WTC11 (cell line): ENCODE data around the gene GOLPH3. TPM values are rescaled to one million over a fixed set of nuclear protein-coding genes. Genes with fewer than 3 reads are reported as not detected.

ENCODE experiments used
- ATAC-seq: fragments of 200-7000 bp; cut with Tn5 transposase; 2 replicates; pipeline ENCODE4 v1.10.0; 2021; ENCODE audit warnings: mild to moderate bottlenecking, moderate library complexity
- CTCF ChIA-PET: fragments of 300-600 bp; sonication (Branson Sonifier 250); formaldehyde crosslinking; loops from one replicate; lab custom pipeline; 2021; ENCODE audit warnings: antibody characterized with exemption; lab: Charles Lee
- POLR2A ChIA-PET: fragments of 350-600 bp; sonication (Branson Sonifier 250); formaldehyde crosslinking; loops from one replicate; lab custom pipeline; 2021; ENCODE audit warnings: antibody characterized with exemption; lab: Charles Lee
- DNase-seq: peaks from one replicate; pipeline ENCODE4 v3.0.0; 2021; ENCODE audit warnings: low spot score
- H3K27ac Mint-ChIP-seq: 2 replicates; pipeline ENCODE4 v1.8.0; 2021; ENCODE audit warnings: mixed read lengths
- H3K27me3 Mint-ChIP-seq: 2 replicates; pipeline ENCODE4 v1.8.0; 2021; ENCODE audit warnings: low read depth, mild to moderate bottlenecking, moderate library complexity, mixed read lengths
- H3K36me3 Mint-ChIP-seq: 2 replicates; pipeline ENCODE4 v1.8.0; 2021; ENCODE audit warnings: mixed read lengths
- H3K4me1 Mint-ChIP-seq: 2 replicates; pipeline ENCODE4 v1.8.0; 2022; ENCODE audit warnings: mixed read lengths
- H3K4me3 Mint-ChIP-seq: 2 replicates; pipeline ENCODE4 v1.8.0; 2021; ENCODE audit warnings: mild to moderate bottlenecking, moderate library complexity, mixed read lengths
- H3K9me3 Mint-ChIP-seq: 2 replicates; pipeline ENCODE4 v1.8.0; 2021; ENCODE audit warnings: mixed read lengths
- ATF3 ChIP-seq: sonication (generic); formaldehyde crosslinking; conservative IDR thresholded peaks from 2 replicates; pipeline ENCODE4 v1.8.1; 2022; ENCODE audit warnings: mild to moderate bottlenecking, missing genetic modification reagents
- CREM ChIP-seq: sonication (generic); formaldehyde crosslinking; IDR thresholded peaks from 2 replicates; pipeline ENCODE4 v1.8.1; 2022; ENCODE audit warnings: mild to moderate bottlenecking, missing genetic modification reagents, moderate library complexity
- E2F1 ChIP-seq: sonication (generic); formaldehyde crosslinking; IDR thresholded peaks from 2 replicates; pipeline ENCODE4 v1.8.0; 2022; ENCODE audit warnings: mild to moderate bottlenecking, missing genetic modification reagents
- FOXK1 ChIP-seq: sonication (generic); formaldehyde crosslinking; IDR thresholded peaks from 2 replicates; pipeline ENCODE4 v1.8.0; 2022; ENCODE audit warnings: mild to moderate bottlenecking, moderate library complexity, missing genetic modification reagents
- HMGXB4 ChIP-seq: sonication (generic); formaldehyde crosslinking; IDR thresholded peaks from 2 replicates; pipeline ENCODE4 v1.8.1; 2023; ENCODE audit warnings: mild to moderate bottlenecking, moderate library complexity, missing genetic modification reagents
- IRF1 ChIP-seq: sonication (generic); formaldehyde crosslinking; IDR thresholded peaks from 2 replicates; pipeline ENCODE4 v1.8.0; 2023; ENCODE audit warnings: missing genetic modification reagents
- JUN ChIP-seq: sonication (generic); formaldehyde crosslinking; IDR thresholded peaks from 2 replicates; pipeline ENCODE4 v1.8.0; 2023; ENCODE audit warnings: mild to moderate bottlenecking, missing genetic modification reagents
- MAX ChIP-seq: sonication (generic); formaldehyde crosslinking; IDR thresholded peaks from 2 replicates; pipeline ENCODE4 v1.8.0; 2022; ENCODE audit warnings: mild to moderate bottlenecking, missing genetic modification reagents
- NFE2L1 ChIP-seq: sonication (generic); formaldehyde crosslinking; IDR thresholded peaks from 2 replicates; pipeline ENCODE4 v1.8.1; 2023; ENCODE audit warnings: missing genetic modification reagents
- NR2C2 ChIP-seq: sonication (generic); formaldehyde crosslinking; IDR thresholded peaks from 2 replicates; pipeline ENCODE4 v1.8.0; 2022; ENCODE audit warnings: mild to moderate bottlenecking, missing genetic modification reagents
- PRRX2 ChIP-seq: fragments of 250-450 bp; sonication (Bioruptor Pico); IDR thresholded peaks from 2 replicates; pipeline ENCODE4 v1.8.0; 2021; ENCODE audit warnings: mild to moderate bottlenecking
- SOX15 ChIP-seq: fragments of 250-450 bp; sonication (Bioruptor Pico); IDR thresholded peaks from 2 replicates; pipeline ENCODE4 v1.9.0; 2021; ENCODE audit warnings: mild to moderate bottlenecking
- TEAD1 ChIP-seq: sonication (generic); formaldehyde crosslinking; IDR thresholded peaks from 2 replicates; pipeline ENCODE4 v1.8.0; 2022; ENCODE audit warnings: mild to moderate bottlenecking, missing genetic modification reagents
- TEAD4 ChIP-seq: sonication (generic); formaldehyde crosslinking; IDR thresholded peaks from 2 replicates; pipeline ENCODE4 v1.8.0; 2022; ENCODE audit warnings: mild to moderate bottlenecking, missing genetic modification reagents
- USF2 ChIP-seq: sonication (generic); formaldehyde crosslinking; IDR thresholded peaks from 2 replicates; pipeline ENCODE4 v1.8.1; 2023; ENCODE audit warnings: mild to moderate bottlenecking, missing genetic modification reagents, moderate library complexity
- ZMAT4 ChIP-seq: fragments of 250-450 bp; sonication (Bioruptor Pico); IDR thresholded peaks from 2 replicates; pipeline ENCODE4 v1.9.0; 2021; ENCODE audit warnings: mild to moderate bottlenecking
- ZNF263 ChIP-seq: sonication (generic); formaldehyde crosslinking; IDR thresholded peaks from 2 replicates; pipeline ENCODE4 v1.8.1; 2022; ENCODE audit warnings: low read depth, mild to moderate bottlenecking, moderate library complexity, missing genetic modification reagents
- ZNF396 ChIP-seq: fragments of 250-450 bp; sonication (Bioruptor Pico); IDR thresholded peaks from 2 replicates; pipeline ENCODE4 v1.8.0; 2021; ENCODE audit warnings: mild to moderate bottlenecking, moderate library complexity, borderline replicate concordance
- ZNF423 ChIP-seq: fragments of 250-450 bp; sonication (Bioruptor Pico); IDR thresholded peaks from 2 replicates; pipeline ENCODE4 v2.1.2; 2022; ENCODE audit warnings: mild to moderate bottlenecking, moderate library complexity
- ZNF671 ChIP-seq: fragments of 250-450 bp; sonication (Bioruptor Pico); IDR thresholded peaks from 2 replicates; pipeline ENCODE4 v1.8.0; 2021; ENCODE audit warnings: mild to moderate bottlenecking
- total RNA-seq: library from RNA; stranded (reverse); gene quantifications from 3 replicates; pipeline ENCODE4 v1.2.3, GENCODE V29; 2021
- TF ChIP-seq, protein P1 (sequence below): sonication (generic); formaldehyde crosslinking; IDR thresholded peaks from 2 replicates; pipeline ENCODE4 v1.8.1; 2022; ENCODE audit warnings: mild to moderate bottlenecking, missing genetic modification reagents, moderate library complexity, borderline replicate concordance
- TF ChIP-seq, protein P2 (sequence below): sonication (generic); formaldehyde crosslinking; IDR thresholded peaks from 2 replicates; pipeline ENCODE4 v1.8.1; 2022; ENCODE audit warnings: low read depth, missing genetic modification reagents, borderline replicate concordance
- TF ChIP-seq, protein P3 (sequence below): sonication (generic); formaldehyde crosslinking; IDR thresholded peaks from 2 replicates; pipeline ENCODE4 v1.8.0; 2023; ENCODE audit warnings: missing genetic modification reagents, mild to moderate bottlenecking, borderline replicate concordance

GOLPH3 gene
- total RNA-seq, 1 experiment from 2014 or later: 101 TPM

GRCh38 chr5:32153723-32154122 lies 20.4 kb downstream of the GOLPH3 start:
- TF ChIP-seq, protein P1, sequence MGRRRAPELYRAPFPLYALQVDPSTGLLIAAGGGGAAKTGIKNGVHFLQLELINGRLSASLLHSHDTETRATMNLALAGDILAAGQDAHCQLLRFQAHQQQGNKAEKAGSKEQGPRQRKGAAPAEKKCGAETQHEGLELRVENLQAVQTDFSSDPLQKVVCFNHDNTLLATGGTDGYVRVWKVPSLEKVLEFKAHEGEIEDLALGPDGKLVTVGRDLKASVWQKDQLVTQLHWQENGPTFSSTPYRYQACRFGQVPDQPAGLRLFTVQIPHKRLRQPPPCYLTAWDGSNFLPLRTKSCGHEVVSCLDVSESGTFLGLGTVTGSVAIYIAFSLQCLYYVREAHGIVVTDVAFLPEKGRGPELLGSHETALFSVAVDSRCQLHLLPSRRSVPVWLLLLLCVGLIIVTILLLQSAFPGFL (CRISPR knock-in tag): no peak
- TF ChIP-seq PRRX2: no peak
- no peak for TF ChIP-seq ZMAT4 (CRISPR knock-in tag)
- no peak for TF ChIP-seq JUN
- TF ChIP-seq E2F1 (CRISPR knock-in tag): no peak
- TF ChIP-seq TEAD1 (CRISPR knock-in tag): no peak
- no peak for TF ChIP-seq HMGXB4 (CRISPR knock-in tag)
- no peak for TF ChIP-seq NR2C2 (CRISPR knock-in tag)
- TF ChIP-seq CREM (CRISPR knock-in tag): no peak
- TF ChIP-seq NFE2L1 (CRISPR knock-in tag): no peak
- no peak for TF ChIP-seq TEAD4 (CRISPR knock-in tag)
- TF ChIP-seq, protein P2, sequence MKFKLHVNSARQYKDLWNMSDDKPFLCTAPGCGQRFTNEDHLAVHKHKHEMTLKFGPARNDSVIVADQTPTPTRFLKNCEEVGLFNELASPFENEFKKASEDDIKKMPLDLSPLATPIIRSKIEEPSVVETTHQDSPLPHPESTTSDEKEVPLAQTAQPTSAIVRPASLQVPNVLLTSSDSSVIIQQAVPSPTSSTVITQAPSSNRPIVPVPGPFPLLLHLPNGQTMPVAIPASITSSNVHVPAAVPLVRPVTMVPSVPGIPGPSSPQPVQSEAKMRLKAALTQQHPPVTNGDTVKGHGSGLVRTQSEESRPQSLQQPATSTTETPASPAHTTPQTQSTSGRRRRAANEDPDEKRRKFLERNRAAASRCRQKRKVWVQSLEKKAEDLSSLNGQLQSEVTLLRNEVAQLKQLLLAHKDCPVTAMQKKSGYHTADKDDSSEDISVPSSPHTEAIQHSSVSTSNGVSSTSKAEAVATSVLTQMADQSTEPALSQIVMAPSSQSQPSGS: no peak
- H3K27me3 Mint-ChIP-seq: no peaks in the 10 kb centered on the region
- DNase-seq: no peak
- 0 out of 2 replicates have a peak overlapping the region, but pooled peaks have one; percentile 11 for H3K27ac Mint-ChIP-seq
- CTCF ChIA-PET: no interaction called here
- POLR2A ChIA-PET: no interaction called here
- peaks cover 6% of the 10 kb centered on the region for H3K4me1 Mint-ChIP-seq
- H3K4me3 Mint-ChIP-seq: no peak overlapping the region
- no peaks in the 10 kb centered on the region for H3K9me3 Mint-ChIP-seq
- ATAC-seq: no peak
- peaks cover 6% of the 10 kb centered on the region for H3K36me3 Mint-ChIP-seq

- ATAC-seq: no peak
- H3K36me3 Mint-ChIP-seq: peaks cover 6% of the 10 kb centered on the region
- H3K9me3 Mint-ChIP-seq: no peaks in the 10 kb centered on the region
- H3K4me1 Mint-ChIP-seq: peaks cover 6% of the 10 kb centered on the region
- H3K27me3 Mint-ChIP-seq: no peaks in the 10 kb centered on the region
- DNase-seq: no peak
- no peak overlapping the region for H3K27ac Mint-ChIP-seq
- ChIA-PET POLR2A (no interaction called here), CTCF (interaction anchor here (1.0 kb wide), 1 partner anchor 37 kb away, joined by 3 read pairs; no protein-coding TSS in a partner anchor)
- no peak overlapping the region for H3K4me3 Mint-ChIP-seq
- TF ChIP-seq ZNF423 (CRISPR knock-in tag) (no peak), SOX15 (CRISPR knock-in tag) (no peak), ZNF263 (CRISPR knock-in tag) (no peak), TEAD1 (CRISPR knock-in tag) (no peak), ZNF671 (CRISPR knock-in tag) (no peak), MAX (CRISPR knock-in tag) (no peak), ATF3 (CRISPR knock-in tag) (no peak), FOXK1 (CRISPR knock-in tag) (no peak), ZNF396 (CRISPR knock-in tag) (no peak), IRF1 (CRISPR knock-in tag) (no peak), USF2 (CRISPR knock-in tag) (no peak)
- TF ChIP-seq, protein P3, sequence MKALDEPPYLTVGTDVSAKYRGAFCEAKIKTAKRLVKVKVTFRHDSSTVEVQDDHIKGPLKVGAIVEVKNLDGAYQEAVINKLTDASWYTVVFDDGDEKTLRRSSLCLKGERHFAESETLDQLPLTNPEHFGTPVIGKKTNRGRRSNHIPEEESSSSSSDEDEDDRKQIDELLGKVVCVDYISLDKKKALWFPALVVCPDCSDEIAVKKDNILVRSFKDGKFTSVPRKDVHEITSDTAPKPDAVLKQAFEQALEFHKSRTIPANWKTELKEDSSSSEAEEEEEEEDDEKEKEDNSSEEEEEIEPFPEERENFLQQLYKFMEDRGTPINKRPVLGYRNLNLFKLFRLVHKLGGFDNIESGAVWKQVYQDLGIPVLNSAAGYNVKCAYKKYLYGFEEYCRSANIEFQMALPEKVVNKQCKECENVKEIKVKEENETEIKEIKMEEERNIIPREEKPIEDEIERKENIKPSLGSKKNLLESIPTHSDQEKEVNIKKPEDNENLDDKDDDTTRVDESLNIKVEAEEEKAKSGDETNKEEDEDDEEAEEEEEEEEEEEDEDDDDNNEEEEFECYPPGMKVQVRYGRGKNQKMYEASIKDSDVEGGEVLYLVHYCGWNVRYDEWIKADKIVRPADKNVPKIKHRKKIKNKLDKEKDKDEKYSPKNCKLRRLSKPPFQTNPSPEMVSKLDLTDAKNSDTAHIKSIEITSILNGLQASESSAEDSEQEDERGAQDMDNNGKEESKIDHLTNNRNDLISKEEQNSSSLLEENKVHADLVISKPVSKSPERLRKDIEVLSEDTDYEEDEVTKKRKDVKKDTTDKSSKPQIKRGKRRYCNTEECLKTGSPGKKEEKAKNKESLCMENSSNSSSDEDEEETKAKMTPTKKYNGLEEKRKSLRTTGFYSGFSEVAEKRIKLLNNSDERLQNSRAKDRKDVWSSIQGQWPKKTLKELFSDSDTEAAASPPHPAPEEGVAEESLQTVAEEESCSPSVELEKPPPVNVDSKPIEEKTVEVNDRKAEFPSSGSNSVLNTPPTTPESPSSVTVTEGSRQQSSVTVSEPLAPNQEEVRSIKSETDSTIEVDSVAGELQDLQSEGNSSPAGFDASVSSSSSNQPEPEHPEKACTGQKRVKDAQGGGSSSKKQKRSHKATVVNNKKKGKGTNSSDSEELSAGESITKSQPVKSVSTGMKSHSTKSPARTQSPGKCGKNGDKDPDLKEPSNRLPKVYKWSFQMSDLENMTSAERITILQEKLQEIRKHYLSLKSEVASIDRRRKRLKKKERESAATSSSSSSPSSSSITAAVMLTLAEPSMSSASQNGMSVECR: no peak
These were observed 22.9 kb downstream of the GOLPH3 start for GRCh38 chr5:32151198-32151597.
